Astrocyte of the cerebellum (primary cell): ENCODE measurements around the gene TPMT.
A peak's percentile ranks its signal among the peaks of the same experiment; 100 is the strongest.

Source experiments
- DNase-seq: peaks from one replicate; pipeline ENCODE4 v3.0.0-alpha.2; 2011; ENCODE audit warnings: low read depth
- H3K4me3 ChIP-seq: 2 replicates; pipeline ENCODE4 v1.5.1; 2011; ENCODE audit warnings: mild to moderate bottlenecking, low read depth, low read length, moderate library complexity
- in situ Hi-C: cut with HindIII; loops from 2 replicates; pipeline ENCODE4 v1.10.0; 2017; ENCODE audit warnings: low sequenced_read_pairs
- TF ChIP-seq, protein P1 (sequence below): IDR thresholded peaks from 2 replicates; pipeline ENCODE4 v1.5.1; 2012; ENCODE audit warnings: low read length, low read depth, moderate library complexity, mild to moderate bottlenecking; ENCODE audit errors: missing control alignments

The TPMT gene

DNA sequence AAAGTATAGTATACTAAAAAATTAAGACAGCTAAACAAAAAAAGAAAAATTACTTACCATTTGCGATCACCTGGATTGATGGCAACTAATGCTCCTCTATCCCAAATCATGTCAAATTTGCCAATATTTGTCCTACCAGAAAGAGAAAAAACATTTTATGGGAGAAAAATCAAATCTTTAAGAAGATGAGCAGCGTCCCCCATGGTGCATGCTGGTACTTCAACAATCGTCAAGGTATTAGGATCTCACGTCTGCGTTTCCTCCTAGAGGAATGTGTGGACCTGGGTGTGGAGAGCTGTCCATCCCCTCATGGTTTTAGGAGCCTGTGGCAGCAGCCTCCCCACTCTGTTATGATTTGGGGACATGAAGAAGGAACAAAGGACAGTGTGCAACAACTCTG, 16.0 kb downstream of the TPMT start:
- TF ChIP-seq, protein P1, sequence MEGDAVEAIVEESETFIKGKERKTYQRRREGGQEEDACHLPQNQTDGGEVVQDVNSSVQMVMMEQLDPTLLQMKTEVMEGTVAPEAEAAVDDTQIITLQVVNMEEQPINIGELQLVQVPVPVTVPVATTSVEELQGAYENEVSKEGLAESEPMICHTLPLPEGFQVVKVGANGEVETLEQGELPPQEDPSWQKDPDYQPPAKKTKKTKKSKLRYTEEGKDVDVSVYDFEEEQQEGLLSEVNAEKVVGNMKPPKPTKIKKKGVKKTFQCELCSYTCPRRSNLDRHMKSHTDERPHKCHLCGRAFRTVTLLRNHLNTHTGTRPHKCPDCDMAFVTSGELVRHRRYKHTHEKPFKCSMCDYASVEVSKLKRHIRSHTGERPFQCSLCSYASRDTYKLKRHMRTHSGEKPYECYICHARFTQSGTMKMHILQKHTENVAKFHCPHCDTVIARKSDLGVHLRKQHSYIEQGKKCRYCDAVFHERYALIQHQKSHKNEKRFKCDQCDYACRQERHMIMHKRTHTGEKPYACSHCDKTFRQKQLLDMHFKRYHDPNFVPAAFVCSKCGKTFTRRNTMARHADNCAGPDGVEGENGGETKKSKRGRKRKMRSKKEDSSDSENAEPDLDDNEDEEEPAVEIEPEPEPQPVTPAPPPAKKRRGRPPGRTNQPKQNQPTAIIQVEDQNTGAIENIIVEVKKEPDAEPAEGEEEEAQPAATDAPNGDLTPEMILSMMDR: no peak
- H3K4me3 ChIP-seq: no peak overlapping the region
- no peak for DNase-seq
- in situ Hi-C loops: loop anchor here (25.0 kb wide), 1 partner anchor 327 kb away; no protein-coding TSS in a partner anchor

DNA sequence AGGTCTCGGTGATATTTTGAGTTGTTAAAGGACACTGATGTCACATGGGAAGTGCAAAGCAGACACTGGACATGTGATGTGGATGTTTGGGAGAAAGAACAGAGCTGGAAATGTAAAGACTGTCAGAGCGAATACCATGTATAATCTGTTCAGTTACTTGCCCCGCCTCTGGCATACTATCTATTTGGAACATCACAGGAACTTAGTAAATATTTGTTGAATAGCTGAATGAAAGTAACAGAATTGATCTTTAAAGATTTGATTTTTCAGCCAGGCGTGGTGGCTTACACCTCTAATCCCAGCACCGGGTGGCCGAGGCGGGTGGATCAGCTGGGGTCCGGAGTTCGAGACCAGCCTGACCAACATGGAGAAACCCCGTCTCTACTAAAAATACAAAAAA, 18.6 kb downstream of the TPMT start:
- no peak for DNase-seq
- H3K4me3 ChIP-seq: no peak overlapping the region
- TF ChIP-seq, protein P1: no peak
- in situ Hi-C loops: loop anchor here (25.0 kb wide), 1 partner anchor 324 kb away; no protein-coding TSS in a partner anchor

DNA sequence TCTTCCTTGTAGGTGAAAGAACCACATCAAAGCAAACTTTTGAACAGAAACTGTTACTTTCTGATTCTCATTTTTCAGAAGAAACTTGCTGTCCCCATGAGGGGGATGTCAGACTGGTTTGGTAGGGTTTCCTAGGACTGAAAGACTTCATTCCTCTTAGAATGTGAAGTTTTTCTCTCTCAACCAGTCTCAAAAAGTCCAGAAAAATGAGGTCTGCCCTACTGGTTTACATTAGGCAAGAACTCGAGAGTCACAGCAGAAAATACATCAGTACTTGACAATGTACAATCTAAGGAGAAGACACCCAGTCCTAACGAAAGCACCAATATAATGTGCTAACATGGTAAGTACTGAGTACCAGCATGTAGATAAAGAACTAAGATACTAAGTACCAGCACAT, 19.7 kb downstream of the TPMT start:
- no peak for DNase-seq
- in situ Hi-C loops: loop anchor here (25.0 kb wide), 1 partner anchor 323 kb away; no protein-coding TSS in a partner anchor
- H3K4me3 ChIP-seq: no peak overlapping the region
- TF ChIP-seq, protein P1: no peak

DNA sequence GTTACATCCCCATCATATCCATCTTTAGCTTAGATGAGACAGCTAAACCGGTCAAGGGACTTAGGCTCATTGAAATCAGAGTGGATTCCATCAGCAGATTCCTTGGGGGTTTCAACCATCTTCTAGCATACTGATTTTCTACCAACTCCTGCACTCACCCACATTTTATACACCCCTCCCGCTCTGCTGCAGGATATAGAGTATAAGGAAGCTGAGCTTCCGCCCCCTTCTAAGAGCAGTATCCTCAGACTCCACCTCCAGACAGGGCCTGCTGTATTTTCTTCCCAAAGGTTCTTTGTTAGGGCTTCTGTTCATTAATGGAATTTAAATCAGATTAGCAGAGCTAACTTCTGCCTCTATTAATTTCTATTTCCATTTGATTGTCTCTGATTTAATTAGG, 22.5 kb downstream of the TPMT start:
- H3K4me3 ChIP-seq: no peak overlapping the region
- in situ Hi-C loops: loop anchor here (25.0 kb wide), 1 partner anchor 320 kb away; no protein-coding TSS in a partner anchor
- DNase-seq: no peak
- TF ChIP-seq, protein P1: no peak

DNA sequence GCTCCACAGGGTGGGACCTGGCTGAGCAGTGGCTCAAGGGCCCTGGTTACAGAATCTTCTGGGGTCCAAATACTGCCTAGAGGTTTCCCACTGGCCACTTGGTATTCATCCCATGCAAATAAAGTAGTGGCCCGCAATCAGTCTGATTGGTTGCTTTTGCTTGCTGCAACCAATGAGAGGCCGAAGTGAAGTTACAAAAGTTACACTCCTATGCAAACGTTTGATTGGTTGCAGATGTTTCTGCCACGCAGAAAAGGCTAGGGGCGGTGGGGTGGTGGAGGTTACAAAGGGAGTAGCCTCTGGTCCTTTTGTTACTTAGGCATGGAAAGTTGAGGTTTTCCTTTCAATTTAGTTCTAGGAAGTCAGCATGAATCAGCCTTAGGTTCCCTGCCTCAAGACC, 28.8 kb downstream of the TPMT start:
- in situ Hi-C loops: loop anchor here (25.0 kb wide), 1 partner anchor 314 kb away; no protein-coding TSS in a partner anchor
- DNase-seq: no peak
- no peak overlapping the region for H3K4me3 ChIP-seq
- TF ChIP-seq, protein P1: no peak

DNA sequence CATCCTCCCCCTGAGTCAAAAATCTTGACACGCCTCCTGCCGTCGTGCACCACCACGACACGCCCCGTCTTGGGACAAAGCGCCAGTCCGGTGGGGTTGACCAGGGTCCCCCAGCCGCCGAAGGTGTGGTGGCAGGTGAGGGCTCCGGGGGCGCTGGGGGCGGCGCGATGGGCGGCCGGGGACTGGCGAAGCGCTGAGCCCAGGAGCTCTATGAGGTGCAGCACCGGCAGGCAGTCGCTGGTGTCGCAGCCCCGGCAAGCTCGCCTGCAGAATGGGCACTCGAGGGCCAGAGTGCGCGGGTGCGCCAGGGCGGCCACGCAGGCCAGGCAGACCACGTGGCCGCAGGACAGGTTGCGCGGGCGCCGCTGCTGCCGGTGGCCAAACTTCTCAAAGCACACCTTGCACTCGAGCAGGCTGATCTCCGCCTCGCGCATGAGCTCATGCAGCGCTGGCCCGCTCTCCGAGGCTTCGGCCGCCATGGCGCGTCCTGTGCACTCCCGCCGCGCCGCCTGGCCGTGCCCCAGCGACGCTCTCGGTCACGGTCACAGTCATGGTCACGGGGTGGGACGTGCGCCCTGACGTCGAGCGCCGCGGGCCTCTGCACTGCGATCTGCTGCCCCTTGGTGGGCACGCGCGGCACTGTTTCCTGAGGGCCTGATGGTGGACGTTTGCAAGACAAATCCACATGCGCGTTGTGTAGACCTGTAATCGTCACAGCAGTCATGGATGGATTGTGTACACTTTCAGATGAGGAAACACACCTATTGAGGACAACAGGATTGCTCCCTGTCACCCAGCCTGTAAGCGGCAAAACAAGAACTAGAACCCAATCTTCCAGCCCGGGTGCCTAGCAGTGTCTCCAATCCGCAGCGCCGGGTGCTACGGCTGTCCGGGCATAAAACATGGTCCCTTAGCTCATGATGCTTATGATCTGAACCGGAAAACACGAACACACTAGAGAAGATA, 32.5 kb downstream of the TPMT start, which contains the start of gene NHLRC1:
Gene NHLRC1, minus strand, starts transcription at position 550 of the 966 bp plus-strand sequence. Its CDS starts 71 bp downstream, at position 479.
- TF ChIP-seq, protein P1: peak; percentile 91
- peak within 1 kb of the TSS; percentile 42 for H3K4me3 ChIP-seq
- in situ Hi-C loops: no loop called here
- DNase-seq: peak; percentile 57
